Neural cell (in vitro differentiated cells): Measurements from ENCODE around the gene TIAM2.

ENCODE experiments used
- EZH2 ChIP-seq: fragments of 200-600, 300-800 bp; shearing (Covaris generic), sonication (generic); IDR thresholded peaks from 2 replicates; pipeline ENCODE4 v1.6.1; 2014; ENCODE audit warnings: antibody characterized with exemption, low read length, borderline replicate concordance, mild to moderate bottlenecking; ENCODE audit not compliant: insufficient read depth, poor library complexity, severe bottlenecking
- MXI1 ChIP-seq: fragments of 450-650 bp; conservative IDR thresholded peaks from 2 replicates; pipeline ENCODE4 v1.6.1; 2014; ENCODE audit warnings: antibody characterized with exemption, mild to moderate bottlenecking; ENCODE audit not compliant: poor library complexity, severe bottlenecking
- POLR2AphosphoS5 ChIP-seq: IDR thresholded peaks from 2 replicates; pipeline ENCODE4 v1.6.1; 2012
- TF ChIP-seq, protein P1 (sequence below): fragments of 450-650 bp; IDR thresholded peaks from 2 replicates; pipeline ENCODE4 v1.5.1; 2014; ENCODE audit warnings: antibody characterized with exemption, mild to moderate bottlenecking, moderate library complexity; ENCODE audit not compliant: poor library complexity, severe bottlenecking

DNA sequence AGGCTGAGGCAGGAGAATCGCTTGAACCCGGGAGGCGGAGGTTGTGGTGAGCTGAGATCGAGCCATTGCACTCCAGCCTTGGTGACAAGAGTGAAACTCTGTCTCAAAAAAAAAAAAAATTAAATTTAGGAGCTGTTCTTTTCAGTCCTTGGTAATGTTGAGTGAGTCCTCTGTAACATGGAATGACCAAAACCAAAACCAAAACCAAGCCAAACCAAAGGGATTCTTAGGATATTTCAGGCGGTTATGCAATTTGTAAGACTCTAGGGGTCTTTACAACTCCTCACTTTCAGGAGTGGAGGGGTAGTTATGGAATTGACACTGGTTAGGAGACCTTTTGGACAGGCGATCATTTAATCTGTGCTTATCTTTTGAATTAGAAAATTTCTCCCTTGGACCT, 15.8 kb downstream of the TIAM2 start:
- TF ChIP-seq EZH2 (no peak), POLR2AphosphoS5 (no peak), MXI1 (no peak)
- TF ChIP-seq, protein P1, sequence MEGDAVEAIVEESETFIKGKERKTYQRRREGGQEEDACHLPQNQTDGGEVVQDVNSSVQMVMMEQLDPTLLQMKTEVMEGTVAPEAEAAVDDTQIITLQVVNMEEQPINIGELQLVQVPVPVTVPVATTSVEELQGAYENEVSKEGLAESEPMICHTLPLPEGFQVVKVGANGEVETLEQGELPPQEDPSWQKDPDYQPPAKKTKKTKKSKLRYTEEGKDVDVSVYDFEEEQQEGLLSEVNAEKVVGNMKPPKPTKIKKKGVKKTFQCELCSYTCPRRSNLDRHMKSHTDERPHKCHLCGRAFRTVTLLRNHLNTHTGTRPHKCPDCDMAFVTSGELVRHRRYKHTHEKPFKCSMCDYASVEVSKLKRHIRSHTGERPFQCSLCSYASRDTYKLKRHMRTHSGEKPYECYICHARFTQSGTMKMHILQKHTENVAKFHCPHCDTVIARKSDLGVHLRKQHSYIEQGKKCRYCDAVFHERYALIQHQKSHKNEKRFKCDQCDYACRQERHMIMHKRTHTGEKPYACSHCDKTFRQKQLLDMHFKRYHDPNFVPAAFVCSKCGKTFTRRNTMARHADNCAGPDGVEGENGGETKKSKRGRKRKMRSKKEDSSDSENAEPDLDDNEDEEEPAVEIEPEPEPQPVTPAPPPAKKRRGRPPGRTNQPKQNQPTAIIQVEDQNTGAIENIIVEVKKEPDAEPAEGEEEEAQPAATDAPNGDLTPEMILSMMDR: no peak
